HEK293 (cell line): ENCODE results near the gene ARHGAP35.
A peak's percentile ranks its signal among the peaks of the same experiment; 100 is the strongest.

Source experiments
- CTCF ChIA-PET: fragments of 350-600 bp; formaldehyde crosslinking; extraction: SDS; loops from one replicate; lab custom pipeline; 2021; ENCODE audit warnings: antibody characterized with exemption; lab: Yijun Ruan, JAX
- POLR2A ChIA-PET: fragments of 300-600 bp; formaldehyde crosslinking; extraction: SDS; loops from one replicate; lab custom pipeline; 2020; ENCODE audit warnings: antibody characterized with exemption, inconsistent platforms; lab: Yijun Ruan, JAX
- H3K27ac ChIP-seq: fragments of 200-500 bp; sonication (Bioruptor generic); 2 replicates; pipeline ENCODE4 v1.5.1; 2014; ENCODE audit warnings: low read depth, low read length, control low read depth, inconsistent platforms; ENCODE audit errors: extremely low read depth
- H3K36me3 ChIP-seq, 2 experiments: fragments of 200-500 bp in 1 of 2; sonication (Bioruptor generic) in 1 of 2; 1 replicate in 1 of 2; 2 replicates in 1 of 2; pipeline ENCODE4 v1.5.1; 2014 to 2017; ENCODE audit warnings: inconsistent platforms in 2 of 2, low read length in 2 of 2; ENCODE audit not compliant: control insufficient read depth in 2 of 2, insufficient read depth in 1 of 2
- H3K4me1 ChIP-seq: fragments of 200-500 bp; sonication (Bioruptor generic); 2 replicates; pipeline ENCODE4 v1.5.1; 2014; ENCODE audit warnings: mild to moderate bottlenecking, low read length, inconsistent platforms; ENCODE audit not compliant: control insufficient read depth, insufficient read depth
- H3K4me3 ChIP-seq: 2 replicates; pipeline ENCODE4 v1.5.1; 2011; ENCODE audit warnings: low read depth, mild to moderate bottlenecking, control low read depth, low read length, moderate library complexity
- H3K9me3 ChIP-seq: fragments of 200-500 bp; sonication (Bioruptor generic); 2 replicates; pipeline ENCODE4 v1.5.1; 2014; ENCODE audit warnings: low read depth, low read length, inconsistent platforms; ENCODE audit not compliant: control insufficient read depth, insufficient read depth
- ELK4 ChIP-seq: IDR thresholded peaks from 2 replicates; pipeline ENCODE4 v1.6.1; 2011; ENCODE audit warnings: mild to moderate bottlenecking, low read depth, low read length, borderline replicate concordance
- FEZF1 ChIP-seq: fragments of 450-650 bp; formaldehyde crosslinking; IDR thresholded peaks from 2 replicates; pipeline ENCODE4 v1.5.1; 2016; ENCODE audit warnings: missing biosample characterization, missing genetic modification characterization
- GFI1B ChIP-seq: fragments of 450-650 bp; formaldehyde crosslinking; IDR thresholded peaks from 2 replicates; pipeline ENCODE4 v1.5.1; 2016; ENCODE audit warnings: missing biosample characterization, missing genetic modification characterization
- ZBTB1 ChIP-seq: fragments of 450-650 bp; formaldehyde crosslinking; IDR thresholded peaks from 2 replicates; pipeline ENCODE4 v1.5.1; 2016; ENCODE audit warnings: missing biosample characterization, missing genetic modification characterization
- ZBTB10 ChIP-seq: fragments of 450-650 bp; formaldehyde crosslinking; IDR thresholded peaks from 2 replicates; pipeline ENCODE4 v1.5.1; 2016; ENCODE audit warnings: missing biosample characterization, missing genetic modification characterization
- ZBTB21 ChIP-seq: fragments of 450-650 bp; formaldehyde crosslinking; IDR thresholded peaks from 2 replicates; pipeline ENCODE4 v1.5.1; 2017; ENCODE audit warnings: missing biosample characterization, missing genetic modification characterization
- ZFP69B ChIP-seq: fragments of 450-650 bp; formaldehyde crosslinking; IDR thresholded peaks from 2 replicates; pipeline ENCODE4 v1.5.1; 2016; ENCODE audit warnings: missing biosample characterization, missing genetic modification characterization
- ZIC2 ChIP-seq: fragments of 450-650 bp; formaldehyde crosslinking; IDR thresholded peaks from 2 replicates; pipeline ENCODE4 v1.5.1; 2016; ENCODE audit warnings: missing biosample characterization, missing genetic modification characterization
- ZNF114 ChIP-seq: fragments of 450-650 bp; formaldehyde crosslinking; IDR thresholded peaks from 2 replicates; pipeline ENCODE4 v1.5.0; 2017; ENCODE audit warnings: missing biosample characterization, missing genetic modification characterization
- ZNF426 ChIP-seq: fragments of 450-650 bp; formaldehyde crosslinking; IDR thresholded peaks from 2 replicates; pipeline ENCODE4 v1.5.1; 2017; ENCODE audit warnings: missing biosample characterization, missing genetic modification characterization, mild to moderate bottlenecking, inconsistent platforms, moderate library complexity
- ZNF449 ChIP-seq: fragments of 450-650 bp; formaldehyde crosslinking; IDR thresholded peaks from 2 replicates; pipeline ENCODE4 v1.5.1; 2017; ENCODE audit warnings: missing biosample characterization, mild to moderate bottlenecking, missing genetic modification characterization, moderate library complexity
- ZNF621 ChIP-seq: fragments of 450-650 bp; formaldehyde crosslinking; IDR thresholded peaks from 2 replicates; pipeline ENCODE4 v1.5.1; 2017; ENCODE audit warnings: missing biosample characterization, missing genetic modification characterization
- ZNF629 ChIP-seq: fragments of 450-650 bp; formaldehyde crosslinking; IDR thresholded peaks from 2 replicates; pipeline ENCODE4 v1.5.1; 2017; ENCODE audit warnings: missing biosample characterization, missing genetic modification characterization
- ZNF654 ChIP-seq: fragments of 450-650 bp; formaldehyde crosslinking; IDR thresholded peaks from 2 replicates; pipeline ENCODE4 v1.5.1; 2016; ENCODE audit warnings: low read depth, missing biosample characterization, missing genetic modification characterization
- ZNF677 ChIP-seq: fragments of 450-650 bp; IDR thresholded peaks from 2 replicates; pipeline ENCODE4 v1.5.0; 2018; ENCODE audit warnings: missing biosample characterization, mild to moderate bottlenecking, missing genetic modification characterization, moderate library complexity
- ZNF692 ChIP-seq: fragments of 450-650 bp; formaldehyde crosslinking; IDR thresholded peaks from 2 replicates; pipeline ENCODE4 v1.5.1; 2016; ENCODE audit warnings: missing biosample characterization, missing genetic modification characterization
- ZSCAN16 ChIP-seq: fragments of 450-650 bp; formaldehyde crosslinking; IDR thresholded peaks from 2 replicates; pipeline ENCODE4 v1.5.1; 2016; ENCODE audit warnings: missing biosample characterization, missing genetic modification characterization

ARHGAP35 gene

GRCh38 chr19:46878613-46879375 is 18.0 kb downstream of the ARHGAP35 start:
- H3K9me3 ChIP-seq = no peaks in the 10 kb centered on the region
- no peak overlapping the region for H3K27ac ChIP-seq
- ChIA-PET POLR2A (interaction anchor here (0.7 to 1.5 kb wide), 4 partner anchors 15 to 127 kb away, joined by 3 to 8 read pairs (median 4); no protein-coding TSS in a partner anchor), CTCF (interaction anchor here (0.6 kb wide), 1 partner anchor 18 kb away, joined by 3 read pairs; no protein-coding TSS in a partner anchor)
- peaks cover 4% of the 10 kb centered on the region; the same call in 1 of the 2 replicates for H3K4me1 ChIP-seq
- TF ChIP-seq ZNF426 (no peak), ZNF449 (peak; percentile 75; the same call in 1 of the 2 replicates)
- H3K4me3 ChIP-seq = no peak overlapping the region
- H3K36me3 ChIP-seq = no peaks in the 10 kb centered on the region; a peak in 1 of 3 replicates

GRCh38 chr19:46880431-46880830 is 19.6 kb downstream of the ARHGAP35 start:
- ChIA-PET POLR2A (interaction anchor here (1.4 kb wide), 1 partner anchor 19 kb away, joined by 4 read pairs; no protein-coding TSS in a partner anchor), CTCF (interaction anchor here (1.3 kb wide), 1 partner anchor 112 kb away, joined by 4 read pairs; no protein-coding TSS in a partner anchor)
- H3K4me3 ChIP-seq = no peak overlapping the region
- TF ChIP-seq ZBTB10 = no peak
- no peak for TF ChIP-seq ZIC2 (tag by site-specific recombination)
- TF ChIP-seq ZNF692 = no peak
- no peak for TF ChIP-seq ZNF654 (tag by site-specific recombination)
- TF ChIP-seq ELK4 = no peak
- TF ChIP-seq ZSCAN16 (tag by site-specific recombination) = no peak
- TF ChIP-seq ZNF677 (tag by site-specific recombination) = no peak
- no peak for TF ChIP-seq GFI1B (tag by site-specific recombination)
- no peaks in the 10 kb centered on the region; a peak in 1 of 3 replicates for H3K36me3 ChIP-seq
- no peak overlapping the region for H3K27ac ChIP-seq
- no peaks in the 10 kb centered on the region for H3K9me3 ChIP-seq
- peaks cover under 1% of the 10 kb centered on the region; the same call in 1 of the 2 replicates for H3K4me1 ChIP-seq

- H3K4me3 ChIP-seq = no peak overlapping the region
- CTCF ChIA-PET = interaction anchor here (0.6 to 1.3 kb wide), 2 partner anchors 111 to 309 kb away, joined by 3 to 4 read pairs; no protein-coding TSS in a partner anchor
- H3K36me3 ChIP-seq = no peaks in the 10 kb centered on the region; a peak in 1 of 3 replicates
- no peaks in the 10 kb centered on the region for H3K9me3 ChIP-seq
- TF ChIP-seq ZBTB21 (tag by site-specific recombination) = no peak
- no peak for TF ChIP-seq ZFP69B (tag by site-specific recombination)
- no peak for TF ChIP-seq ZNF114 (tag by site-specific recombination)
- TF ChIP-seq ZBTB1 (tag by site-specific recombination) = no peak
- no peak for TF ChIP-seq FEZF1 (tag by site-specific recombination)
- no peak for TF ChIP-seq ZNF426
- no peak for TF ChIP-seq ZNF621 (tag by site-specific recombination)
- no peak for TF ChIP-seq ZNF629 (tag by site-specific recombination)
- TF ChIP-seq, all 188 proteins: peak for 0
- POLR2A ChIA-PET = interaction anchor here (0.8 to 1.4 kb wide), 2 partner anchors 10 to 19 kb away, joined by 3 to 4 read pairs; no protein-coding TSS in a partner anchor
- peaks cover 8% of the 10 kb centered on the region; the same call in 1 of the 2 replicates for H3K4me1 ChIP-seq
- no peak overlapping the region for H3K27ac ChIP-seq
These were observed 20.3 kb downstream of the ARHGAP35 start for GRCh38 chr19:46881092-46881491.
